GM21619 (cell line): ENCODE results near the gene VGLL3.
"Not testable (repeated sequence)": the region's sequence is repeated elsewhere in the genome, so short reads cannot be mapped to it uniquely, and the experiment has no call there.

ENCODE experiments used
- ATAC-seq: cut with Tn5 transposase; IDR thresholded peaks from one replicate; pipeline ENCODE4 v1.9.1; 2021; ENCODE audit not compliant: unreplicated experiment

Gene VGLL3

DNA sequence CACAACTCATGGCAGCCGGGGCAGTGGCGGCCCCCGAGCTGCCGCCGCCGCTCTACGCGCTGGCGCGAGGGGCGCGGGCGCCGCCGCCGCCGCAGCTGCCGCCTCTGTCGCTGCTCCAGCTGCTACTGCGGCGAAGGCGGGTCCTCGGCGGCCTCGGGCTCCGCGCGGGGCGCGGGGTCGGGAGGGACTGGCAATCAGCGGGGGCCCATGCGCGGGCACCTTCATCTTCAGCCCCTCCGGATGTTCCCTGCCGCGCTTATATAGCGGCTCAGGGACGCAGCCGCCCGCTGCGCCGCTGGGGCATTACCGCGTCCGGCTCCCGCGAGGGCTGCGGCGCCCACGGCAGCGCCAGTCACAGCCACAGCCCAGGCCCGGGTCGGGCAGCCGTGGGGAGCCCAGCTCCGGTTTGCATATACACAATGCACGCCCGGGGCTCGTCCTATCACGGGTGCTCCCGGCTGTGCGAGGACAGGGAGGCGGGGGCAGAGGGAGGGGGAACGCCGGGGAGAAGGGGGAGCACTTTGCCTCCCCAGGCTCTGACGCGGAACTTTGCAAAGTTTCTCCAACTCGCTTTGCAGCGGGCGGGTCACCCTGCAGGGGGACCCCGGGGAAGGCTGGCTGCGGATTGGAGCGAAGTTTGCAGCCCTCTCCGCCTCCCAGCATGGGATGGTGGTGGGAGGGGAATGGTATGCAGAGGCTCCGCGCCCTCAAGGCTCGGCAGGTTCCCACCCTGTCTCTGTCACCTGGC is at the start of gene VGLL3:
Gene VGLL3 (minus strand): TSS at position 416 of the 748 bp plus-strand sequence. CDS start 406 bp downstream, at position 10.
- no peak for ATAC-seq

GRCh38 chr3:87037652-87038051 is 46.7 kb upstream of the VGLL3 start:
- no peak for ATAC-seq

- ATAC-seq = no peak
These were observed 45.7 kb upstream of the VGLL3 start for GRCh38 chr3:87036671-87037070.

GRCh38 chr3:87035339-87035738 is 44.4 kb upstream of the VGLL3 start:
- no peak for ATAC-seq

GRCh38 chr3:87033205-87033604 is 42.3 kb upstream of the VGLL3 start:
- no peak for ATAC-seq

- no peak for ATAC-seq
These were observed 35.0 kb upstream of the VGLL3 start for GRCh38 chr3:87025661-87026645.

DNA sequence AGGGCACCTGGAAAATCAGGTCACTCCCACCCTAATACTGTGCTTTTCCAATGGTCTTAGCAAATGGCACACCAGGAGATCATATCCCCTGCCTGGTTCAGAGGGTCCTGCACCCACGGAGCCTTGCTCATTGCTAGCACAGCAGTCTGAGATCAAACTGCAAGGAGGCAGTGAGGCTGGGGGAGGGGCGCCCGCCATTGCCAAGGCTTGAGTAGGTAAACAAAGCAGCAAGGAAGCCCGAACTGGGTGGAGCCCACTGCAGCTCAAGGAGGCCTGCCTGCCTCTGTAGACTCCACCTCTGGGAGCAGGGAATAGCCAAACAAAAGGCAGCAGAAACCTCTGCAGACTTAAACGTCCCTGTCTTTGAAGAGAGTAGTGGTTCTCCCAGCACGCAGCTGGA is 26.4 kb upstream of the VGLL3 start:
- ATAC-seq = not testable (repeated sequence)

GRCh38 chr3:87009271-87009670 is 18.3 kb upstream of the VGLL3 start:
- ATAC-seq = no peak

- ATAC-seq = no peak
These were observed 16.0 kb upstream of the VGLL3 start for GRCh38 chr3:87006844-87007439.

DNA sequence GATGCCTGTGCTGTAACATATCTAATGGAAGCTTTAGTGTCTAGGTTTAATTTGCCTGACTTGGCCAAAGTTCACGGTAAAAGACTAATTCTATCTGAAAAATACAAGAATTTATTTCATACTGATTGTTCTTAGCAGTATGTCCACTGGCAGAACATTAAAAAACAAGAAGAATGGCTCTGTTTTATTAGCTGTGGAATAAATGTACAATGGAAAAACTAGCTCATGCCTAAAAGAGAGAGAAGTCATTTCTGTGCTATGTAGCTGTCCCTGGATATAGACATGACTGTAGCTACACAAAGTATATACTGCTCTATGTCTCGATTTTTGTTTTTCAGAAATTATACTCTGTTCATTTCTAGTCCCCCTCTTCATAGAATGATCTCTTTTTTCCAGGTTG is 13.9 kb upstream of the VGLL3 start:
- no peak for ATAC-seq

GRCh38 chr3:87002346-87002745 is 11.4 kb upstream of the VGLL3 start:
- no peak for ATAC-seq

- no peak for ATAC-seq
These were observed 10.6 kb upstream of the VGLL3 start for GRCh38 chr3:87001473-87002098.

DNA sequence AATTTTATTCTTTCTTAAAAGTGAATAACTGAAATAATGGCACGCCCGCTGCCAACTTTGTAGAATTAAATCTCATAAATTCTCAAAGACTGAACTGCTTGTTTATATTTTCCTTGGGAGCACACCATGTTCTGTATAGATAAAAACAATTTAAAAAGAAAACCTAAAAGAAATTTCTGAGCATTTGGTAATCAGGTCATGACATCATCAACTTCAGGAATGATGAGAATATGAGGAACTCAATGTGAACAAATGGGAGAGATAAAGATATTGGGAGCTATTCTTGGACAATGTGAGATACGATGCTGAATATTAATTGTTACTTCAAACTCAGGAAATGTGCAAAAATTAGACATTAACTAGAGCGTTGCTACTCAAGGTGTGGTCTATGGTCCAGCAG is 10.0 kb upstream of the VGLL3 start:
- ATAC-seq = no peak

DNA sequence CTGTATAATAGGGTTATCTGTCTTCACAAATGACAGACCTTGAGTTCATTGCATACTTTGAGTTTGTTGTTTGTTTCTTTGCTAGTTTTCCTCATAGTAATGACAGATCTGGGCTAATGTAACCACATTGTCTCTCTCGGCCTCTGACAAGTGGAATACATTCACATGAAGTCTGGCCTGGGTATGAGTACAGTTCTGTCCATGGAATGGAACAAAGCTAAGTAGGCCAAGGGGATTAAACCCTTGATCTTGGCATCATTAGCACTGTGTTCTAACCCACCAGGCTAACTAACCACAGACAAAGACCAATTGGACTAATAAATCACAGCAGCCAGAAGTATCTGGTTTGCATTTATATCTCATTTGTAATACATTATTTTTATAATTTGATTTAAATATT is 7.6 kb upstream of the VGLL3 start:
- no peak for ATAC-seq

DNA sequence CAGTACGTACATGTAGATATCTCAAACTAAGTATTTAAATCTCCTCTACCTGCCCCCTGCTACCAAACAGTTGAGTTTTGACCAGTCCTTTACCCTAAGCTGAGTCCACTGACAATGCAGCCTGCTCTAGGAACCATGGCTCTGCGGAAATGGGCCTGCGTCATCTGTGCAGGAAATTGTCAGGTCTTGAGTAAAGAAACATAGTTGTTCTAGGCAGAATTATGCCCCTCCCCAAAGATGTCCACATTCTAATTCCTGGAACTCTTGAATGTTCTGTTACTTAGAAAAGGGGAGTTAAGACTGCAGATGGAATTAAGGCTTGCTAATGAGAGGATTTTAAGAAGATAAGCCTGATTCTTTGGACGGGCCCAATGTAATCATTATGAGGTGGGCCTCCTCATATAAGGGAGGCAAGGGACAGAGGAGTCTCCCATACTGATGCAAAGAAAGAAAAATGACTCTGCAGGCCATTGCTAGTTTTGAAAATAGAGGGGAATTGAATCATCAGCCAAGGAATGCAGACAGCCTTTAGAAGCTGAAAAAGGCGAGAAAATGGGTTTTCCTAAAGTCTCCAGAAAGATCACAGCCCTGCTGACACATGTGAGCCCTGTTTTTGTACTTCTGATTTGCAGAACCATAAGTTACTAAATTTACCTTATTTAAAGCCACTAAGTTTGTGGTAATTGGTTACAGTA is 5.5 kb upstream of the VGLL3 start:
- ATAC-seq = no peak

DNA sequence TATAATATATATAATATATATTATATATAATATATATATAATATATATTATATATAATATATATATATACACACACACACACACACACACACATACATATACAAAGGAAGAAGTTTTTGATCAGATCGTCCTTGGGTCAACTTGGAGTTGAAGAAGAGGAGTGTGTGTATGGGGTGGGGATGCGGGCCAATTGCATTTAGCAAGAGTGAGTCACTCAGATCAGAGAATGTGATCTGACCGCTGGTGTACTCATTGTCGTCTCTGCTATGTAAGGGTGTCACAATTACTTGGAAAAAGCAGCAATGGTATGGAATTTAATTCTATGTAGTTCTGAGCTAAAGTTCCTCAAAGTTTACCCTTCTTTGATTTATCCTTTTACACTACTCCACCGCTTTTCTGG is 4.6 kb upstream of the VGLL3 start:
- no peak for ATAC-seq

DNA sequence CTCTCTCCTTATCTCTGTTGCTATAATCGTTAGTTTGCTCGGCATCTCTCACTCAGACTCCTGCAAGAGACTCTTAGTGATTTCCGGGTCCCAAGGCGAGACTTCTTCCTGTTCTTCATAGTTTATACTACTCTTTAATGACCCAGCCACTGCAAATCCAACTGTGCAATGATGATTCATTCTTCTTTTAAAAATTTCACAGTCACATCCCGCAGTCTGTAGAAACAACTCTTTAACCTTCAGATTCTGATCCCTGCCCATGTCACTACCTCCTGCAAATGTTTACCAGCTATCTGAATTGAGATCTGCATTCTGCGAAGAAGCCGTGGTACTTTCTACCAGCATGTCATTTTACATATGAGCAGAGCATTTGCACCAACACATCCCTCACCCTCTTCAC is 2.8 kb upstream of the VGLL3 start:
- no peak for ATAC-seq

GRCh38 chr3:86991840-86992435 is 989 bp upstream of the VGLL3 start:
- ATAC-seq = no peak

DNA sequence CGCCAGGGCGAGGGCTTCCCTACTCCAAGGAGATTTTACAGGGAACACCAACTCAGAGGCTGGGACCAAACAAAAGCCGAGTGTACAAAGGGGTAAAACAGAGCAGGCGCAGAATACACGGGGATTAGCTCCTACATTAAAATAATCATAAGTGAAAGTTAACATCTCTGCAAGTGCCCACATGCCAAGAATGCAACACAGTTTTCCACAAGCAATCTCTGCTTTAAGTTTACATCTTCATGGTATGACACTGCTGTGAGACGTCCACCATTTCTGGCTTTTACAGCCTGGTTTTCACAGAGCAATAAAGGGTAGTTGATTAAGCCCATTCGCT is 500 bp upstream of the VGLL3 start:
- no peak for ATAC-seq

GRCh38 chr3:86990012-86990733 is 776 bp downstream of the VGLL3 start:
- no peak for ATAC-seq
